ENCODE data around the gene C1QBP.
"Not testable (repeated sequence)": the region's sequence is repeated elsewhere in the genome, so short reads cannot be mapped to it uniquely, and the experiment has no call there.

The C1QBP gene, protein sequence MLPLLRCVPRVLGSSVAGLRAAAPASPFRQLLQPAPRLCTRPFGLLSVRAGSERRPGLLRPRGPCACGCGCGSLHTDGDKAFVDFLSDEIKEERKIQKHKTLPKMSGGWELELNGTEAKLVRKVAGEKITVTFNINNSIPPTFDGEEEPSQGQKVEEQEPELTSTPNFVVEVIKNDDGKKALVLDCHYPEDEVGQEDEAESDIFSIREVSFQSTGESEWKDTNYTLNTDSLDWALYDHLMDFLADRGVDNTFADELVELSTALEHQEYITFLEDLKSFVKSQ

DNA sequence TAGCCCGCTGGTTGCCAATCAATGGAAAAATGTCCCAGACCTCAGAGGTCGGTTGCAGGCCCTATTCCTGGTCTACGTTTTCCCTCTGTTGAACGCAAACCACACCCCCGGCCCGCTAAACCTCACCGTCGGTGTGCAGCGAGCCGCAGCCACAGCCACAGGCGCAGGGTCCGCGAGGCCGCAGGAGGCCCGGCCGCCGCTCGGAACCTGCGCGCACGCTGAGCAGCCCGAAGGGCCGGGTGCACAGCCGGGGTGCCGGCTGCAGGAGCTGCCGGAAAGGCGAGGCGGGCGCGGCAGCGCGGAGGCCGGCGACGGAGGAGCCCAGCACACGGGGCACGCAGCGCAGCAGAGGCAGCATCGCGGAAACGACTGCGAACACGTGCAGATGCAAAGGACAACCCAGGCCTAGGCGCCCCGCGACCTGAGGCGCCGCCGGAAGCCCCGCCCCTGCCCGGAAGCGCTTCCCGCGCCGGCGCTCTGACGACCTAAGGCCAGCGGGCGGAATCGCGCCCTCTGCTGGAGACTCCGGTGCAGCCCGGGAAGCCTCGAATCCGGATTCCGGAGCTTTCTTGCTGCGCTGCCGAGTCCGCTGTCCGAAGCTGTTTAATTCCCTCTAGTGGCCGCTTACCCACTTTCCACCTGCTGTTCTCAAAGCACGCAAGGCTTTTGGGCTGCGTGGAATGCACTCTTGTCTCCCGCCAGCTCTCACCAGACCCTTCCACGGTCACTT, at the start of gene C1QBP:
C1QBP (minus strand) TSS at position 440 of the 730 bp plus-strand sequence; CDS start at position 358, 82 bp downstream.
- DNase-seq, result peak; percentile 93

DNA sequence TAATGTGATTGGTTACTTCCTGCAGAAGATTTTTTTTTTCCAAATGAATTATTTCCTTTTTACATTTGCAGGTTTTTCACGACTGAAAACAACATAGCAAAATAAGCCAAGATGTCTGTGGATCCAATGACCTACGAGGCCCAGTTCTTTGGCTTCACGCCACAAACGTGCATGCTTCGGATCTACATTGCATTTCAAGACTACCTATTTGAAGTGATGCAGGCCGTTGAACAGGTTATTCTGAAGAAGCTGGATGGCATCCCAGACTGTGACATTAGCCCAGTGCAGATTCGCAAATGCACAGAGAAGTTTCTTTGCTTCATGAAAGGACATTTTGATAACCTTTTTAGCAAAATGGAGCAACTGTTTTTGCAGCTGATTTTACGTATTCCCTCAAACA, 49.8 kb upstream of the C1QBP start:
- no peak for DNase-seq

DNA sequence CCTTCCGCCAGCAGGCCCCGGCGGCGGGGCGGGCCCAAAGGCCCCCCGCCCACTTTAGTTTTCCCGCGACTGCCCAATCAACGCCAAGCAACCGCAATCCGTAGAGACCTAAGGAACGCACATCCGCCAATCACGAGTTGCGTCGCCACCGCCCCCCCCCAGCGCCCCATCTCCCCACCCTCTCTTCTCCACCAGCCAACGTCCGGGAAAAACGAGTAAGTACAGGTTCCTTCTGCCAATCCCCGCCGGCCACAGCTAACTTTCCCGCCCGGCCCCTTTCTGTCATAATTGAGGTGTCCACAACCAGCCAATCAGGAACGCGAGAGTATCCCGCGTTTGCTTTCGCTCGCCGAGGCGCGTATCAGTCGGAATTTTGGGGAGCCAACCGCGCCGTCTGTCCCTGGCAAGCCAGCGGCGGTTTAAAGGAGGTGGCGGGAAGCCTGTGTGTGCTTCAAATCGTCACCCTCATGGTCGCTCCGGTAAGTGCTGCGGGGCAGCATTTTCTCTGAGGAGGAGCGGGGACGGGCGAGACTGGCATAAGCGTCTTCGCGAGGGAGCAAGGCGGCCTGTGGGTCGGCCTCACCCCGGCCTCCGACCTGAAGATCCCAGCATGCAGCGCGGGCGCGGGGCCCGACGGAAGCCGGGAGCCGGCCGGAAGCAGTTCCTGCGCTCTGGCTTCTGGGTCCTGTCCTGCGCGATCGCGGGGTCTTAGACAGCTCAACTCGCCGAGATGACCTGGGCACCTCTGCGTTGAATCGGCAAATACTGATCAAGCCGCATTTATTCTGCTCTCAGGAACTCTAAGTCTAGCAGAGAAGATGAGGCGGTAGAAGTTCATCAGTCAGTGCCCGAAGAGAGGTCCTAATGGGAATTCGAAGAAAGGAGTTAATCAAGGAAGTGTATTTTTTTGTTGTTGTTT, 47.5 kb upstream of the C1QBP start, which contains the start of gene MIS12:
MIS12 (plus strand) TSS at position 361 of the 919 bp plus-strand sequence. CDS start 2,297 bp downstream, outside the sequence.
- DNase-seq, result peak; percentile 99

DNA sequence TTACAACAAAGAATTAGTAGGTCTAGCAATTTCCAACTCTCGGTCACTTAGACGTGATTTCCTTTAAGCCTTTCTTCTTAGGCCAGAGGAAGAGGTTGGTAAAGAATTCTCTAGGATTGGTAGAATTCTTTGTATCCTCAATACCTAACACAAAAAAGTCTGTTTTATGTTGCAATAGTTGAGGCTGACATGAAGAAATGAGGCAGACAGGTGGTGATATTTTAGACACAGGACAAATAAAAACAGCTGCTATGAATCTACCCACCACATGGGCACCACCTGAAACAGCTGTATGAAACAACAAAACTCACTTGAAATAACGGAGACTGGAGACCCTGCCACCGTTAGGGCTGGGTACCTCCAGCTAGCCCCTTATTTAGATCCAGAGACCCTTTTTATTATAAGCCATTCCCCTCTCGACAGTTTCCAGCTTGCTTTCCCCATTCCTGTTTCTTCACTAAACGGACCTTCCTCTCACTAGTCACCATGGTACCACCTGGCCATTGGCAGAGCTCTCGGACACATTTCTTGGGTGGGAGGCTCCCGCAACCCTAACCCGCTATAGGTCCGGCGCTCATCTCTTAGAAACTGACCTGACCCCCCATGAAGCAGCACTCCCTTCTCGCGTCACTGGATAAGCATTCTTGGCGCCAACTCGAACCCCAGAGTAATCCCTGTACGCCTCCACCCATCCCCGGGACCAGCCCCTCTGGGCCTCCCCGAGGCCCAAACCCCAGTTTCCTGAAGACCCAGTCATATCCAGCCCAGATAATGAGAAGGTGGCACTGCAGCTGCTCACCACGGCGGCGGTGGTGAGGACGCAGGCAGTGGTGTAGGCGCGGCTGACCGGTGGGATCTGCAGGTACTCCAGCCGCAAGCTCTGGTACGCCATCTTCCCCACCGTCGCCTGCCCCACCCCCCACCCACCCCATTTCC, 46.6 kb upstream of the C1QBP start, which contains the start of gene DERL2:
DERL2 (minus strand) TSS at position 909 of the 936 bp plus-strand sequence; CDS start at position 892, 17 bp downstream.
- peak; percentile 46 for DNase-seq

DNA sequence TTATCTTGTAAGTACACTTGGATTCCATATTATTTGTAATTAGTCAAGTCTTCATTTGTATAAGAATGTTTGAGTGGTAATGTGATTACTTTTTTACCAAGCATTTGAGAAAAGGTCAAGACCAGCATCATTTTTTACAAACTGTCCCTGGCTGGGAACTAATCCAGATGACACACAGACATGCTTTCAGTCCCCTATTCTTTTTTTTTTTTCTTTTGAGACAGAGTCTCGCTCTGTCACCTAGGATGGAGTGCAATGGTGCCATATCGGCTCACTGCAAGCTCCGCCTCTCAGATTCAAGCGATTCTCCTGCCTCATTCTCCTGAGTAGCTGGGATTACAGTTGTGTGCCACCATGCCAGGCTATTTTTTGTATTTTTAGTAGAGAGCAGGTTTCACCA, 42.5 kb upstream of the C1QBP start:
- DNase-seq, result no peak

DNA sequence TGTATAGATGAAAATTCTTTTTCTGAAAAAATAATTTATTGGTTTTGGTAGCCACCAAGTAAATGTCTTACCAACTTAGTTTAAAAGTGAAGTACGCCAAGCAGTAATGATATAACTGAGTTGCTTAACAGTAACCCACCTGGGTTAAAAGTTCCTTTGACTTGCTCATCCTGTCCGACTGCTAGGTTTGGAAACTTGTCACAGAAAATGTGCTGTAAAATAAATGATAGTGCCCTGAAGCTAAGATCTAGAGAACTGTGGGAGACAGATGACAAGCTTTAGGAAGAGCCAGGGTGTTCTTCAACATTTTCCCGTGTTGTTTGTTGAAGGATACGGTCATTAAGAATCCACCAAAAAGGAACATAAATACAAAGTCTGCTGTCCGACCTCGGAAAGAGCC, 42.0 kb upstream of the C1QBP start:
- no peak for DNase-seq

DNA sequence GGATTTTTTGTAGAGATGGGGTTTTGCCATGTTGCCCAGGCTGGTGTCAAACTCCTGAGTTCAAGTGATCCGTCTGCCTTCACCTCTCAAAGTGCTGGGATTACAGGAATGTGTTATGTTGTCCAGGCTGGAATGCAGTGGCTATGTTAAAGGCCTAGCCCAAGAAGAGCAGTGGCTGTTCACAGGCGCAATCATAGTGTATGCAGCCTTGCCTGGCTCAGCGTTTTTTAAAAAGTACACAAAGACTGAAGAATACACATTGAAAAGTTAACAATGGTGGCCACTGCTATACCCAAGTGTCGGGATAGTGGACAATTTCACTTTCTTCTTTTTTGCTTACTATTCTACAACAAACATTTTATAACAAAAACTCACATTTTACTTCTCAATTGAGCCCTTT, 40.0 kb upstream of the C1QBP start:
- no peak for DNase-seq

DNA sequence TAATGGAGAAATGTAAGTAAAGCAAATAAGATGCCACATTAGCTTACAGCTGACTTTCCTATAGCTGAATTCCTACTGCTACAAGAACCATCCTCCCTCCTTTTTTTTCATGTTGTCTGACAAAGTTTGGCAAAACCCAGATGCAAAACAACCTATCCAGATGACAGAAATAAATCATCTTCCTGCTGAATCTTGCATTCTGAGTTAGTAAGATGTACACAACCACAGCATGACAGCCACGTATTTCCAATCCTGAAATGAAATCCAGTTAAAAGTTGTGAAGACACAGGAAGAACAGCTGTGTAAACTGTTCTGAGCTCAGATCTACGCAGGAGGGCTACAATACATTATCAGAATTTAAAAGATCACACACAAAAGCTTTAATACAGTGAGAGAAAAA, 35.0 kb upstream of the C1QBP start:
- no peak for DNase-seq

DNA sequence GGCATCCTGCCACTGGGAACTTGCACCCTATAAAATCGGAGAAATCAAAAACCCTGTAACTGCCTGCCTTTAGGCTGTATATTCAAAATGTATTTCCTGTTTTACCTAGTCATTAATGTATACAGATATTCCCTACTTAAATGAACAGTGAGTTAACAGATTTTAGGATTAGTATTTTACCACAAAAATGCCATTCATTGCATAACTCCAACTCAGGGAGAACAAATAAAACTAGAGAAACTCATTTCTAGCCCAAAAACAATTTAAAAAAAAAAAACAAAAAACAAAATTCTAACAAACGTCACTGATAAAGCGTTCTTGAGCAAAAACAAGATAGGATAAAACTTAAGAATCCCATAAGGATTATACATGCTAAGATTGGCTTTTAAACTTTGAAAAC, 33.6 kb upstream of the C1QBP start:
- no peak for DNase-seq

DNA sequence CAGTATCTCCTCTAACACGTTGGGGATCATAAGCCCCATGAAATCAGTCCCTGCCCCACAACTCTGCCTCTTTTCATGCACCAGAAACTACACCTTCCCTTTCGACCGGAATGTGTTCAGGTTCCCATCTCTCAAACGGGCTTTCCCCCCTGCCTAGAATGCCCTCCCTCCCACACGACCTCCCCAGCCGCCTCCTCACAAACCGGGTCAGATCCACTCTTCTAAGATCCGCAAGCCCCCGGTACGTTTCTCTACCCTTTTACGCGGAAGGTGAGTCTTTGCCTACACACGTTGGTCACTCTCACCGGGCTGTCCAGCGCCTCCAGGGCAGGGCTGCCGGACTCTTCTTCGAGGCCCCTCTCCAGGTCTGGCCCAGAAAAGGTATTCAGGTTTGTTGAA, 29.1 kb upstream of the C1QBP start:
- DNase-seq, result no peak

DNA sequence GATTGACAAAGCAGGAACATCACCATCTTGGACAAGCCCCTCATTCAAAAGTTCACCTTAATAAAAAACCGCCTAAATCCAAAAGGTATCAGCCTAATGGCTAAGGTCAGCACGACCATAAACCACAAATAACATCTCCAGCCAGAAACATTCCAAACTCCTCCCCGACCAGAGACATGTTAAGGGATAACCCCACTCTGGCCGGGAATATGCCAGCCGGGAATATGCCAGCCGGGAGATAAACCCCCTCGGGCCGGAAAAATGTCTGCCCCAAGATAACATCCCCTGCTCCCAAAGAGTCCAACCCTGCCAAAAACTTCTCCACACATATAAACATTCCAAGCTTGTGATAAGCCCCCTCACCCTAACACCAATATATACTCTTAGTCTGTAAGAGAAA, 28.5 kb upstream of the C1QBP start:
- no peak for DNase-seq

DNA sequence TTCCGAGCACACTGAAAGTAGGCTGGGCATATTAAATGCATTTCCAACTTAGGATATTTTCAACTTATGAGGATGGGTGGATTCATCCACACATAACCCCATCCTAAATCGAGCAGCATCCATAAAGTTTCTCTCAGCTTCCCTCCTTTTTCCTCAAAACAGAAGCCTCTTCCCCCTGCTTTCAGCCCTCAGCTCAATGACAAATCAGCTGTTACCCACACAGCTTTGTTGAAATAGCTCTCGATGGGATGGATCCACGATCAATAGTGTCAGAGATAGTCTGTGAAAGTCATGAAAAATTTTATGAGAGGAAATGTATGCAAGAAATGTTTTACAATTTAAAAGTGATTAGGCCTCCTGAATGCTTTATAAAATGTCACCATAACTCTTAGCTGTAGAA, 27.3 kb upstream of the C1QBP start:
- DNase-seq, result no peak

DNA sequence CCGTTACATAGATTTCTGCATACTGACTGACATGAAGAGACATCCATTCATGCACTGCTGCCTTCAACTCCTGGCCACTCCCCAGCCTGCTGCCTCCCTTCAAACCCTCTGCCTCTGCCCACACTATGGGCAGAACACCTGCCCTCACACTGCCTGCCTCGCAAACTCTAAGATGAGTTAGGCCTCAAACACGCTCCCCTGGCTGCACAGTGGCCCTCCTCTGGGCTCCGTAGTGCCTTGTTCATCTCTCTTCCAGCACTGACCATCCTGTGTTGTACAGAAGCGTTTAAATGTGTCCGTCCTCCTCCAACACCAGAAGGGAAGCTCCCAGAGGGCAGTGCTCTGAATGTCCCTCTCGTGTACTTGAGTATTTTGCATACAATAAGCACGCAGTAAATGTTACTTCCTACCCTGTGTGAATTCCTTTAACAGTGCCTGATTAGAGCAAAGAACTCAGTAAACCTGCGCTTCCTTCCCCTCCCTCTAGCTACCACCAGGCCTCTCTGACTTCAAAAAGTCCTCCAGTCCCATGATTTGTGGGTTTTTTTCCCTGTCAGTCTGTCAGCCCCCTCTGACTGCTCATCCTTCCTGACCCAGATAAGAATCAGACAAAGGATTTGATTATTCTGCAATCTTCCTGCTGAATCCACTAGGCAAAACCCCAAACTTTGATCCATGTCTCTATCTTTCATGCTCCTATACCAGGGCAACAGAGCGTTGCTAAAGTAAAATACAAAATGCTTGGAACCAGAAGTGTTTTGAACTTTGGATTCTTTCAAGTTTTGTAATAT, 26.0 kb upstream of the C1QBP start:
- DNase-seq, result no peak

DNA sequence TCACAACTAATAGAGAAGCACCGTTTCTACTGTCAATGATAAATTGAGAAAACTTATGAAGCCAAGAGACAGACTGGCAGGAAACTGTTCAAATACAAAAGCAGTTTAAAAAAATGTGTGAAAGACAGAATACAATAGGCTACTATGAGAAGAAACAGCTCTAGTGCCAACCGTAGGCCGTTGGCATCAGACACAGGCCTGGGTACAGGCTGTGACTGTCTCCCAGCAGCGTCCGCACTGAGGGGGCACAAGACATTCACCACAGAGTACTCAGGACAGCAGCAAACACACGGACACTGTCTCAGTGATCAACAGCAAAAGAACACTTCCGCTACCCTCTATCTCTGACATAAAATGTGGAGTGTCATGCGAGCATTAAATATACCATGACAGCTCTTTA, 7.8 kb upstream of the C1QBP start:
- no peak for DNase-seq

DNA sequence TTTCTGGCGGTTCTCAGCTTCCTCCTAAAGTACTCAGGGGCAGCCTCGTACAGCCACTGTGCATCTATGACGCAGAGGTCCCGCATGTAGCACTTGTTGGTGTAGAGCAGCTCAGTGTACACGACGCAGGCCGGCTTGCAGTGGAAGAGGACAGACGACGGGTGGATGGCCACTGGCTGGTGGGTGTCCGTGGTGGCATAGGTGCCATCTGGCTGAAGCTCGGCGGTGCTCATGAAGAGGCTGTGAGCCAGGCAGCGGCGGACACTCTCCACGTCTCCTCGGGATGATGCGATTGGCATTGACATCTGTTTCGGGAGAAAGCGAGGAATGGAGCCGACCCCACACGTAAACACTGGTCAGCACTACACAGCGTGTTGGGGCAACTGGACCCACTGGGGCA, 5.3 kb upstream of the C1QBP start:
- no peak for DNase-seq

DNA sequence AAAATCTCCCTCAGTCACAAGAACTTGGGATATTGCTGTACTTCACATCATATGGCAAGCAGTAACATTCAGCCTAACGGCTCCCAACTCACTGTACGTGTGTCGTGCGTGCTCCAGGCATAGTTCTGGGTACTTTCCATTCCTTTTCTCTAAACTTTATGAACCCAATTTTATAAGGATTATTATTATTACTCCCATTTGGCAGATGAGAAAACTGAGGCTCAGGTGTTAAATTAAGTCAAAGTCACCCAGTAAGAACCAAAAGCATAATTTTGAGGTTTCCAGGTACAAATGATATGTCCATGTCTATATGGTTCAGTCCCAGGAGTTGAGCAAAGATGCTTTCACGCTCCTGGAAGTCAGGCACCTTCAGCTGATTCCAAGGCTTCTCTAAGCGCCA, 4.8 kb upstream of the C1QBP start:
- no peak for DNase-seq

DNA sequence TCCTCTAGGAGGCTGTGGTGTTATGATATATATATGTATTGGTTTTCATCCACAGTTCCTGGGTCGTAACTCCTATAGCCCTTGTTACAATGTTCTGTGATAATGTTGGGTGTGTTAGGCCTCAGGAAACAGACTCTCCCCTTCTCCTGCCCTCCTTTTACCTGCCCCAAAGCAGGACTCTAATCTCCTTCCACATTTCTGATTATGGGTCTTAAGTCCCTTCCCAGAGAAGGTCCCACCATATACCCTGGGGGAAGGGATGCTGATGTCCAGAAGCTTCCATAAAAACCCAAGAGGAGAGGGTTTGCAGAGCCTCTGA, 450 bp upstream of the C1QBP start:
- no peak for DNase-seq

DNA sequence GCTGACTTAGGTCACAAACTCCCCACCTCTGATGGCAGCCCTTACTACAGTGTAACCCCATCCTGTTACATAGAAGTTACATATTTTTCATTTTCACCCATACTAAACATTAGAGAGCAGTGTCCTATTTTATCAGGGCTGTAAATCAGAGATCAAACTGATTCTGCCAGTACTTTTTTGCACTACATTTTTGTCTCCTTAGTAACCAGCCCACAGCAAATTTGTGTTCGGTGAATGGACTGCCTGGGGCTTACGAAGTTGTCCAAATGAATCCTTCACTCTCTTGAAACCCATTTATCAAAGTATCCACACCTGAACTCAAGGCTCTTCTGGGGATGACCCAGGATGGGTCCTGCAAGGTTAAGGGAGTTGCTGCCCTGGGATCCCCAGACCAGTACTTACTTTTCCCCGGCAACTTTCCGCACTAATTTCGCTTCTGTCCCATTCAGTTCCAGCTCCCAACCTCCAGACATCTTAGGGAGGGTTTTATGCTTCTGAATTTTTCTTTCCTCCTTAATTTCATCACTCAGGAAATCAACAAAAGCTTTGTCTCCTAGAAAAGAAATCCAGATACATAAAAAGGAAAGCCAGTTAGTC, 1.1 kb downstream of the C1QBP start:
- DNase-seq, result no peak

DNA sequence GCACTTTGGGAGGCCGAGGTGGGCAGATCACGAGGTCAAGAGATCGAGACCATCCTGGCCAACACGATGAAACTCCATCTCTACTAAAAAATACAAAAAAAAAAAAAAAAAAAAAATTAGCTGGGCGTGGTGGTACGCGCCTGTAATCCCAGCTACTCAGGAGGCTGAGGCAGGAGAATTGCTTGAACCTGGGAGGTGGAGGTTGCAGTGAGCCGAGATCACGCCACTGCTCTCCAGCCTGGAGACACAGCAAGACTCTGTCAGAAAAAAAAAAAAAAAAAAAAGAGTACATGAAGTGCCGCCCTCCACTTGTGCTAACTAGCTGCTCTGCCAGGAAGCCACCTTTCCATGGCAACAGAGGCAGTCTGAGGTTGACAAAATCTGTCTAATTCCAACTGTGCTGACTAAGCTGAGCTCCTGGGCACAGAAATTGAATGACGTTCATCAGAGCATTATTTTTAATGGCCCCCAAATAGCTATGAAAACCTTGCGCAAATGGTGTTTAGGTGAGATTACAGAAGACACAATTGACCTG, 3.1 kb downstream of the C1QBP start:
- not testable (repeated sequence) for DNase-seq

DNA sequence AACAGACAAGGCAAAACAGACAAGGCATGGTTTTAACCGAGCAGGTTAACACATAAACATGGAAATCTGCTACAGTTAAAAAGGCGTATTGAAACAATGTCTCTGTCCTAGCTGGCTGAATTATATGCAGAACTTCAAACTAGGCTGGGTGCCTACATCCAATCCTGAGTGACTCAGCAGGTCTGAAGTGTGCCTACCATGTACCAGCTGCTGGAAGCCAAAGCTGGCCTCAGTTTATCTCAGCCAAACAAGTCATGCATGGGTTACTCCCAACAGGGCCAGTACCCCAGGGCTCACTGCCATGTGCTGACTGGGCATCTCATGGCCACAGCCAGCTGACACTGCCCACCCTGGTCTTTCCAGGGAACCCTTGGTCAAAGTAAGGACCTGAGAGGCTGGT, 4.0 kb downstream of the C1QBP start:
- DNase-seq, result no peak

All from kidney glomerular epithelial cell (primary cell).